Measurements from ENCODE around the gene HSPBAP1.

Gene HSPBAP1

GRCh38 chr3:122793568-122794416 lies at the start of gene HSPBAP1:
Gene HSPBAP1, minus strand, starts transcription at chr3:122793831. Its CDS starts 151 bp downstream, at chr3:122793680.
- DNase-seq, result no peak

- DNase-seq, result no peak
Observed at GRCh38 chr3:122835590-122835989, 42.0 kb upstream of the HSPBAP1 start.

GRCh38 chr3:122828281-122828680 lies 34.6 kb upstream of the HSPBAP1 start:
- no peak for DNase-seq

GRCh38 chr3:122826278-122826677 lies 32.6 kb upstream of the HSPBAP1 start:
- no peak for DNase-seq

- DNase-seq, result no peak
Observed at GRCh38 chr3:122825460-122825859, 31.8 kb upstream of the HSPBAP1 start.

- peak; percentile 25 for DNase-seq
Observed at GRCh38 chr3:122824465-122825381, 31.1 kb upstream of the HSPBAP1 start.

GRCh38 chr3:122816587-122816986 lies 23.0 kb upstream of the HSPBAP1 start:
- DNase-seq, result no peak

- DNase-seq, result no peak
Observed at GRCh38 chr3:122810734-122811133, 17.1 kb upstream of the HSPBAP1 start.

GRCh38 chr3:122803977-122804376 lies 10.3 kb upstream of the HSPBAP1 start:
- DNase-seq, result no peak

- no peak for DNase-seq
Observed at GRCh38 chr3:122802323-122802722, 8.7 kb upstream of the HSPBAP1 start.

- no peak for DNase-seq
Observed at GRCh38 chr3:122800706-122801237, 7.1 kb upstream of the HSPBAP1 start.

- DNase-seq, result no peak
Observed at GRCh38 chr3:122800031-122800430, 6.4 kb upstream of the HSPBAP1 start.

- no peak for DNase-seq
Observed at GRCh38 chr3:122799322-122799721, 5.7 kb upstream of the HSPBAP1 start.

- DNase-seq, result no peak
Observed at GRCh38 chr3:122797291-122797690, 3.7 kb upstream of the HSPBAP1 start.

GRCh38 chr3:122795674-122796195 lies 2.1 kb upstream of the HSPBAP1 start:
- no peak for DNase-seq

- no peak for DNase-seq
Observed at GRCh38 chr3:122794779-122795673, 1.4 kb upstream of the HSPBAP1 start, which contains the start of gene SLC49A4. Gene SLC49A4, plus strand, starts transcription at chr3:122795069. Its CDS starts 124 bp downstream, at chr3:122795193.

GRCh38 chr3:122794483-122794778 lies 800 bp upstream of the HSPBAP1 start:
- no peak for DNase-seq

GRCh38 chr3:122789585-122790273 lies 3.9 kb downstream of the HSPBAP1 start:
- no peak for DNase-seq

- no peak for DNase-seq
Observed at GRCh38 chr3:122787872-122788271, 5.8 kb downstream of the HSPBAP1 start.

GRCh38 chr3:122786066-122786465 lies 7.6 kb downstream of the HSPBAP1 start:
- DNase-seq, result no peak

GRCh38 chr3:122785231-122785630 lies 8.4 kb downstream of the HSPBAP1 start:
- no peak for DNase-seq

GRCh38 chr3:122784436-122784835 lies 9.2 kb downstream of the HSPBAP1 start:
- DNase-seq, result no peak

Data from T1000 (cell line).